ENCODE measurements around the gene FUS. TPM values are rescaled to one million over a fixed set of nuclear protein-coding genes. Genes with fewer than 3 reads are reported as not detected.
A peak's percentile ranks its signal among the peaks of the same experiment; 100 is the strongest.

The FUS gene
- total and polyA plus RNA-seq, 2 of the 13 experiments (the other 11 are each of a cell fraction or from before 2014, with no cell fraction given) = 68.1 to 168 TPM

GRCh38 chr16:31138621-31139578 is 41.0 kb upstream of the FUS start (continued):
- peak; percentile 13; the same call in 1 of the 2 replicates for TF ChIP-seq AKAP8 (CRISPR knock-in tag; IDR thresholded peaks at IDR 0.05)
- TF ChIP-seq ZNF34 (CRISPR knock-in tag; IDR thresholded peaks at IDR 0.05; ENCODE audit: borderline replicate concordance) = no peak
- no peak for TF ChIP-seq ZNF12 (CRISPR knock-in tag; IDR thresholded peaks at IDR 0.05)
- TF ChIP-seq ZHX2 (IDR thresholded peaks at IDR 0.05; ENCODE audit: low read depth) = no peak
- TF ChIP-seq ZHX2 (CRISPR knock-in tag; IDR thresholded peaks at IDR 0.05; ENCODE audit: borderline replicate concordance) = no peak
- no peak for TF ChIP-seq ZBTB49 (CRISPR knock-in tag; IDR thresholded peaks at IDR 0.05; ENCODE audit: borderline replicate concordance)
- no peak for TF ChIP-seq SMARCC2 (IDR thresholded peaks at IDR 0.05)
- peak; percentile 43; the same call in 1 of the 2 replicates for TF ChIP-seq DMAP1 (CRISPR knock-in tag; IDR thresholded peaks at IDR 0.05)
- no peak for TF ChIP-seq PPARG (CRISPR knock-in tag; conservative IDR thresholded peaks at IDR 0.05)
- TF ChIP-seq PHF21A (CRISPR knock-in tag; IDR thresholded peaks at IDR 0.05) = no peak
- TF ChIP-seq ZNF44 (CRISPR knock-in tag; IDR thresholded peaks at IDR 0.05) = no peak
- no peak for TF ChIP-seq SP2 (CRISPR knock-in tag; IDR thresholded peaks at IDR 0.05)
- TF ChIP-seq DR1 (CRISPR knock-in tag; IDR thresholded peaks at IDR 0.05) = no peak; the same call in 1 of the 2 replicates
- no peak for TF ChIP-seq ZNF253 (CRISPR knock-in tag; IDR thresholded peaks at IDR 0.05; ENCODE audit: borderline replicate concordance)
- TF ChIP-seq CAMTA2 (CRISPR knock-in tag; IDR thresholded peaks at IDR 0.05; ENCODE audit: borderline replicate concordance) = no peak

Data from HepG2 (cell line).